CD4-positive, alpha-beta T cell treated with Interleukin-12 subunit alpha and Interleukin-12 subunit beta, for 1 hour (primary cell): Measurements from ENCODE around the gene ZNF260.
"Not testable (repeated sequence)": the region's sequence is repeated elsewhere in the genome, so short reads cannot be mapped to it uniquely, and the experiment has no call there.

Source experiments
- DNase-seq: peaks from one replicate; pipeline ENCODE4 v3.0.0-alpha.2; 2020

The ZNF260 gene

GRCh38 chr19:36528194-36528920 is at the start of gene ZNF260:
ZNF260 (minus strand) TSS chr19:36528271; CDS start chr19:36515238, 13,033 bp downstream.
- peak; percentile 95 for DNase-seq

- DNase-seq = no peak
These were observed 49.4 kb upstream of the ZNF260 start for GRCh38 chr19:36577271-36577996.

GRCh38 chr19:36574741-36575140 is 46.7 kb upstream of the ZNF260 start:
- no peak for DNase-seq

- DNase-seq = no peak
These were observed 46.0 kb upstream of the ZNF260 start for GRCh38 chr19:36573895-36574720.

- DNase-seq = peak; percentile 89
These were observed 45.2 kb upstream of the ZNF260 start, which contains the start of gene ZNF529 for GRCh38 chr19:36573020-36573894. ZNF529 (minus strand) TSS chr19:36573292; CDS start chr19:36572346, 946 bp downstream.

GRCh38 chr19:36572593-36573019 is 44.5 kb upstream of the ZNF260 start:
- DNase-seq = no peak

- no peak for DNase-seq
These were observed 36.3 kb upstream of the ZNF260 start for GRCh38 chr19:36564391-36564790.

GRCh38 chr19:36547001-36547732 is 19.1 kb upstream of the ZNF260 start:
- no peak for DNase-seq

GRCh38 chr19:36528921-36529518 is 949 bp upstream of the ZNF260 start:
- peak; percentile 31 for DNase-seq

- no peak for DNase-seq
These were observed 238 bp downstream of the ZNF260 start for GRCh38 chr19:36527873-36528193.

- no peak for DNase-seq
These were observed 730 bp downstream of the ZNF260 start for GRCh38 chr19:36527341-36527740.

- no peak for DNase-seq
These were observed 1.5 kb downstream of the ZNF260 start for GRCh38 chr19:36526581-36526980.

- no peak for DNase-seq
These were observed 3.5 kb downstream of the ZNF260 start for GRCh38 chr19:36524617-36525016.

- no peak for DNase-seq
These were observed 14.0 kb downstream of the ZNF260 start for GRCh38 chr19:36514012-36514612.

- DNase-seq = no peak
These were observed 19.7 kb downstream of the ZNF260 start for GRCh38 chr19:36508325-36508724.

GRCh38 chr19:36501973-36502372 is 26.1 kb downstream of the ZNF260 start:
- no peak for DNase-seq

GRCh38 chr19:36497001-36497400 is 31.1 kb downstream of the ZNF260 start:
- no peak for DNase-seq

- DNase-seq = peak; percentile 37
These were observed 35.2 kb downstream of the ZNF260 start for GRCh38 chr19:36492689-36493453.

GRCh38 chr19:36490846-36491245 is 37.2 kb downstream of the ZNF260 start:
- DNase-seq = not testable (repeated sequence)

GRCh38 chr19:36489920-36490415 is 38.1 kb downstream of the ZNF260 start:
- DNase-seq = peak; percentile 85
